Esophagus (tissue), 2 donors: ENCODE data around the gene PRIMA1. TPM values are rescaled to one million over a fixed set of nuclear protein-coding genes. Genes with fewer than 3 reads are reported as not detected.

ENCODE experiments used
- H3K27ac ChIP-seq, 2 donors: one replicate each; pipeline ENCODE4 v1.5.1; 2013; ENCODE audit warnings: low read depth in 2 of 2, mild to moderate bottlenecking in 2 of 2, inconsistent platforms in 1 of 2, low read length in 1 of 2, moderate library complexity in 1 of 2
- H3K27me3 ChIP-seq, 2 donors: one replicate each; pipeline ENCODE4 v1.6.1; 2013; ENCODE audit warnings: low read length in 2 of 2, control low read depth in 1 of 2, mild to moderate bottlenecking in 1 of 2; ENCODE audit not compliant: insufficient read depth in 2 of 2, control insufficient read depth in 1 of 2
- H3K36me3 ChIP-seq, 2 donors: one replicate each; pipeline ENCODE4 v1.6.1; 2013; ENCODE audit warnings: low read length in 1 of 2; ENCODE audit not compliant: control insufficient read depth in 2 of 2, insufficient read depth in 2 of 2
- H3K4me1 ChIP-seq, 2 donors: one replicate each; pipeline ENCODE4 v1.6.1; 2013; ENCODE audit warnings: low read length in 1 of 2; ENCODE audit not compliant: control insufficient read depth in 2 of 2, insufficient read depth in 2 of 2
- H3K4me3 ChIP-seq, 2 donors: one replicate each; pipeline ENCODE4 v1.5.1; 2013; ENCODE audit warnings: low read length in 2 of 2, mild to moderate bottlenecking in 2 of 2, low read depth in 1 of 2, moderate library complexity in 1 of 2
- H3K9me3 ChIP-seq, 2 donors: one replicate each; pipeline ENCODE4 v1.6.1; 2013; ENCODE audit warnings: mild to moderate bottlenecking in 2 of 2, low read depth in 1 of 2, low read length in 1 of 2, moderate library complexity in 1 of 2; ENCODE audit not compliant: control insufficient read depth in 2 of 2, insufficient read depth in 1 of 2
- WGBS, 2 donors: extraction: QIAGEN DNeasy Blood & Tissue Kit; methylation state at CpG; one replicate each; pipeline ENCODE4 v1.1.7; 2013; 5-methylcytosine and 5-hydroxymethylcytosine counted together
- polyA plus RNA-seq, 2 donors: library from polyadenylated mRNA; stranded (reverse); fragments of 200-250 nt; gene quantifications; one replicate each; pipeline ENCODE4 v1.2.3, GENCODE V29; 2013
- donor health status: healthy with polysubstance abuse.
- donor health status: Bipolar disorder and iron deficiency.

PRIMA1 gene
- polyA plus RNA-seq, 2 donors, result 1.7 to 2.9 TPM

DNA sequence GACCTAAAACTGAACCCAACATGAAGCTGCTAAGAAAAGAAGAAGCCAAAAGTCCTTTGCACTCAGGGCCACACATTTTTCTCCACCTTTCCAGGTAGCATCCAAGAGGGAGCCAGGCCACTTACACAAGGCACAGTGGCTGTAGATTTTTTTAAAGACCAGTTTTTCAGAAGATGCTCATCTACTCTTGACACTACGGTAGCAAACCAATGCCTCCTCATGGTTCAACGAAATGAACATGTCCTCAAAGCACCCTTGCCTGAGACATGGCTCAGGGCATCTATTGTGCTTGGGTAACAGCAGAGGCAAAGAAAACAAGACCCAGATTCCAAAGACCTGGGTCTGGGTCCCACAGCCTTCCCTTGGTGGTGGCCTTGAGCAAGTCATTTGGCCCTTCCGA is 22.3 kb downstream of the PRIMA1 start:
- H3K4me1 ChIP-seq, result no peaks in the 10 kb centered on the region

DNA sequence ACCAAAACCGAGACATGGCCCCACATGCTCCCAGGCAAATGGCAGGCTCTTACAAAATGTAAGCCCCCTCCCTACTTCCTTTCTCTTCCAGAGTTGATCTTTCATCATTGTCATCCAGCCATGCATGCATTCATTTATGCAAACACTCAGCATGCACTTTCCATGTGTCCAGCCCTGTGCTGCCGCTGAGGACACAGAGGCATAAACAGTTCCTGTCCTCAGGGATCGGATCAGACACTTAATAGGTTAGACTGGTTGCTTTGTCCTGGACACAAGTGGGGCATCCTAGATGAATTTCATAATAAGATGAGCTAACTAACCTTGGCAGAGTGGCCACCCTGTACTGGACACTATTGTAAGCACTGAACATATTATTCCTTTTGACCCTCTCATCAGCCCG is 23.1 kb downstream of the PRIMA1 start:
- Histone ChIP-seq H3K4me1 (no peaks in the 10 kb centered on the region), H3K27me3 (no peaks in the 10 kb centered on the region), H3K9me3 (no peaks in the 10 kb centered on the region), H3K36me3 (peaks cover 0 to 4% of the 10 kb centered on the region in 2 donors), H3K27ac (peak overlapping the region in 1 of 2 donors; percentile 43), H3K4me3 (no peak overlapping the region)
- 57 to 61% methylated on average over 4 of the region's 4 CpGs for WGBS, 2 donors

More for the DNA sequence above, 22.3 kb downstream of the PRIMA1 start:
- Histone ChIP-seq H3K9me3 (no peaks in the 10 kb centered on the region), H3K27me3 (no peaks in the 10 kb centered on the region), H3K27ac (no peak overlapping the region), H3K4me3 (no peak overlapping the region), H3K36me3 (peaks cover 0 to 4% of the 10 kb centered on the region in 2 donors)
- 58 to 64% methylated on average over 3 of the region's 3 CpGs for WGBS, 2 donors

DNA sequence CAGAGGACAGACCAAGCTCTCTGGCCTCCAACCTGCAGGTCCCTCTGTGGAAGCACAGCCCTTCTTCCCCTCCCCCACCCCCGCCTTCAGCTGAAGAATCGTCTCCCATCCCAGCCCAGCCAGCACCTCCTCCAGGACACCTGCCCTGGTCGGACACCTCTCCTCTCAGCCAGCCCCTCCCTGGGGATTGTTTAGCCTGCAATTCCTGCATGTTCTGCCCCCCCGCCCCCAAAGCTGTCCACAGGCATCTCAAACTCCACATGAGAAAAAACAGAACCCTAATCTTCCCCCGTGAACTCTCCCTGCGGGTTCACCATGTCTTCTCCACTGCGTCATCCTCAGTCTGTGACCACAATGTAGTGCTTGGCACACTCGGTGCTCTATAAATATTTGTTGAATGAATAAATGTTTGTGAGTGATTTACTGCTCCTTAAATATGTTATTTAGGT is 24.1 kb downstream of the PRIMA1 start:
- Histone ChIP-seq H3K9me3 (no peaks in the 10 kb centered on the region), H3K4me1 (no peaks in the 10 kb centered on the region), H3K27ac (peak overlapping the region; percentile 27 to 48), H3K4me3 (no peak overlapping the region), H3K27me3 (no peaks in the 10 kb centered on the region), H3K36me3 (no peaks in the 10 kb centered on the region)
- WGBS, 2 donors, result 44 to 61% methylated on average over 8 of the region's 8 CpGs

DNA sequence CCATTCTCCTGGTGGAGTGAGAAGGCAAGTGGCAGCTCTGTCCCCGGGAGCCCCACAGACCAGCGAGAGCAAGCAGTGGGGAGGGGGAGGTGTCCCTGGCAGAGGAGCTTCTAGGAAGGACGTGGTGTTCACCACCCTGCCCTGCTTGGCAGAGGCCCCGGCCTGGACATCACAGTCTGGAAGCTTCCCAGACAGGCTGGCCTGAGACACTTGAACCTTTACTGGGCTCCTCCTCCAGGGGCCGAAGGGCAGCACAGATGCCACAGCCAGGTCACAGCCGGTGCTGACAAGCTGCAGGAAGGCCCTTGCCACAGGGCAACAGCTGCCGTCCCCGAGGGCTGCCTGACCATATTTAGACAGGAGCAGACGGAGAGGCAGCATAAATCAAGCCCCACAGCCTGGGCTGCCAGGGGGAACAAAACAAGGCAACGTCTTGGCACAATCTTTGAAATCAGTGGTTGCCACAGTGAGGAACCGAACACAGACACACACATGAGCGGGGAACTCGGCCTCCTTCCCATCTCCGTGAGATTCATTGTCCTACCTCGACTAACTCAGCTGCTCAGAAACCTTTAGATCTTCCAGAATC is 28.5 kb downstream of the PRIMA1 start:
- no peaks in the 10 kb centered on the region for H3K27me3 ChIP-seq
- no peaks in the 10 kb centered on the region for H3K9me3 ChIP-seq
- H3K4me3 ChIP-seq, result no peak overlapping the region
- peak overlapping the region; percentile 61 to 66 for H3K27ac ChIP-seq
- WGBS, 2 donors, result 24 to 25% methylated on average over 15 of the region's 15 CpGs
- H3K4me1 ChIP-seq, result no peaks in the 10 kb centered on the region
- no peaks in the 10 kb centered on the region for H3K36me3 ChIP-seq

DNA sequence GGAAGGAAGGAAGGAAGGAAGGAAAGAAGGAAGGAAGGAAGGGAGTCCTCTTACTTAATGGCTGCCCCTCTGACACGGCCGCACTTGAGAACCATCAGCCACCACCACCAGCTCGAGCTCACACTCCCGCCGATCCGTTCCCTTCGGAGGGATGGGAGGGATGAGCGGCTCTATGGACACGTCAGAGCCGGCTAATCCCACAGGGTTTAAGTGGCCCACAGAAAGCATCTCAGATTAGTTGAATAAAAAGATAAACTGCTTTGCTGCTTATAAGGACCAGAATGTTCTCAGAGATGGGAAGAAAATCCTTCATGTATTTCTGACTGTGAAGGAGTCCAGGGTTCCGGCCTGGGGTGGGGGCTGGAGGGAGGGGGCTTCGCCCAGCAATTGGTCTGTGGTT is 31.1 kb downstream of the PRIMA1 start:
- no peaks in the 10 kb centered on the region for H3K9me3 ChIP-seq
- H3K4me1 ChIP-seq, result no peaks in the 10 kb centered on the region
- no peaks in the 10 kb centered on the region for H3K27me3 ChIP-seq
- H3K36me3 ChIP-seq, result no peaks in the 10 kb centered on the region
- H3K27ac ChIP-seq, result peak overlapping the region in 1 of 2 donors; percentile 29
- no peak overlapping the region for H3K4me3 ChIP-seq
- WGBS, 2 donors, result 80% methylated on average over 12 of the region's 12 CpGs

DNA sequence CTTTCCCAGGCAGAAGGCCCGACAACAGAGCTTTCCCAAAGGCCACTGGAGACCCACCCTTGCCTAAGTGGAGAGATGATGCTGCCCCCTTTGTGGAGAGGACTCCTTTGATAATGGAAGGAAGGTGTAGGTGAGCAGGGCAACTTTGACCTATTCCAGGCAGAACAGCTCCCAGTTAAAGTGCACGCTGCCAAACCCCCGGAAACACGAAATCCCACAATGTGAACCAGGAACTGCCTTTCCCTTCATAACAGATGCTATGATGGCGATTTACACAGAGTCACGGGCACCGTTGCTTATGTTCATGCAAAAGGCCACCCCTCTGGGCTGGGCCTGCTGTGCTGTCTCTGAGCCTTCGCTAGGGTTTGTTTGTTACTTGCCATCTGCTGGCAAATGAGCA is 34.6 kb downstream of the PRIMA1 start:
- H3K9me3 ChIP-seq, result no peaks in the 10 kb centered on the region
- H3K4me3 ChIP-seq, result no peak overlapping the region
- WGBS, 2 donors, result 89 to 93% methylated on average over 8 of the region's 8 CpGs
- H3K27me3 ChIP-seq, result no peaks in the 10 kb centered on the region
- no peaks in the 10 kb centered on the region for H3K36me3 ChIP-seq
- H3K27ac ChIP-seq, result no peak overlapping the region
- no peaks in the 10 kb centered on the region for H3K4me1 ChIP-seq

DNA sequence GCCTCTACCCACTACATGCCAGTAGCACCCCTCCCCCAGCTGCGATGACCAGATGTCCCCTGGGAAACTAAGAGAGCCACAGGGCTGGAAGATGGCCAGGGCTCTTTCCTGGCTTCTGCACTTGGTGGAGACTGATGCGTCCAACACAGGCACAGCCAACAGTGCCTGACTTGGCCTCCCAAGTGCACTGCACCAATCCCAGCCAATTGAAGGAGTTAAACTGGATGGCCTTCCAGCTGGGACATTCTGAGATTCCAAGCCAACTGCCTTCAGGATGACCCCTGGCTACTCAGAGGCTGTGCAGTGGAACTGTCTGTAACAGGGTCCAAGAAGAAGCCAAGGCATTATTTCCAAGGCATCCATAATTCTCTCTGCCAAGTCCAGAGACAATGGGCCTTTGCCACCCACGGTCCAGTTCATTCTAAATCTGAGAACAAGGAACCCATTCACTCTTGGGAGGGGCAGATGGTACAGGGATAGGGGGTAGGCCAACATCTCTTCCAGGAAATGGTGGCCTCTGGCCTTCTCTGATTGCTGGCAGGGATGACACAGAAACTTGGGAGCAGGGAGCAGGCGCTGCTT is 35.2 kb downstream of the PRIMA1 start:
- H3K27ac ChIP-seq, result no peak overlapping the region
- no peaks in the 10 kb centered on the region for H3K27me3 ChIP-seq
- H3K9me3 ChIP-seq, result no peaks in the 10 kb centered on the region
- H3K4me3 ChIP-seq, result no peak overlapping the region
- no peaks in the 10 kb centered on the region for H3K36me3 ChIP-seq
- WGBS, 2 donors, result 54 to 68% methylated on average over 4 of the region's 4 CpGs
- no peaks in the 10 kb centered on the region for H3K4me1 ChIP-seq

DNA sequence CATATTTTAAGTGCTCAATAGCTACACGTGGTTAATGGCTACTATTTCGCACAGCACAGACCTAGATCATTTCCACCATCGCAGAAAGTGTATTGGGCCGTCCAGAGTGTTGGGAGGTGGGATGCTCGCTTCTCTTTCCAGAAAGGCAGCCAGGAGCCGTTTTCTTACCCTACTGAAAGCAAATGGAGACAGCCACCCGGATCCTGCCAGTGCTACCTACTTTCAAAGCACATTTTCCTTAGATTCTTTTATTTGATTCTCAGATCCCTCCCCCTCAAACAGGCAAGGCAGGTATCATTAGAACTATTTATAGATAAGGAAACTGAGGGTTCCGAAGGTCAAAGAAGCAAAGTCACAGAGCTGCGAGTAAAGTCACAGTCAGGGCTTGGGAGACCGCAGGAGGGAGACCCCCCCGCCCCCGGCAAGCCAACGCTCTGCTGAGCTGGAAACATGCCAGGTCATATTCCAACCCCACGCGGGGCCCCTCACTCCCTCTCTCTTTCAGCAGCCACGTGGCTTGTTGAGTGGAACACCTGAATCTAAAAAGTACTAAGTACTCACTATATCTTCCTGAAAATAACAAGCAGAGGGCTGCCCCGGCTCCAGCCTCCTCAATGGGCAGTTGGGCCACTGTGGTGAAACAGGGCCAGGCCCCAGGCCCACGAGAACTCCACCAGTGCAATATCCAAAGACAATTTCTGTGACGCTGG is 36.2 kb downstream of the PRIMA1 start:
- H3K27me3 ChIP-seq, result no peaks in the 10 kb centered on the region
- no peaks in the 10 kb centered on the region for H3K4me1 ChIP-seq
- no peak overlapping the region for H3K27ac ChIP-seq
- H3K36me3 ChIP-seq, result no peaks in the 10 kb centered on the region
- WGBS, 2 donors, result 62 to 69% methylated on average over 19 of the region's 19 CpGs
- H3K4me3 ChIP-seq, result no peak overlapping the region
- H3K9me3 ChIP-seq, result no peaks in the 10 kb centered on the region

DNA sequence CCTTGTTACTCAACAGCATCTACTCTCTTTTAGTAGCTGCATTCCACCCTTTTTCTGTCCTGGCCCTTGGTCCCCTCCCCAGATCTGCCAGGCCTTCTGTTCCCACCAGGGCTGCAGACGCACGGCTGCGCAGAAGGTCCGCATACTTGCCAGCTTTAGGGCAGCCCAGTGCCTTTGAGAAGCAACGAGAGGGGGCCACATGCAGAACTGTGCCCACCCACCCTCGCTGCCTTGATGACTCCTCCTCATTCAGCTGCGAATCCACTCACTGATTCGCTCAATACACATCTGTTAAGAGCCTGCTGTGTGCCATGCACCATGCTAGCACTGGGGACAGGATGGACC is 39.2 kb downstream of the PRIMA1 start:
- no peaks in the 10 kb centered on the region for H3K36me3 ChIP-seq
- no peaks in the 10 kb centered on the region for H3K27me3 ChIP-seq
- H3K4me3 ChIP-seq, result no peak overlapping the region
- no peaks in the 10 kb centered on the region for H3K9me3 ChIP-seq
- H3K4me1 ChIP-seq, result no peaks in the 10 kb centered on the region
- WGBS, 2 donors, result 89 to 92% methylated on average over 8 of the region's 8 CpGs
- H3K27ac ChIP-seq, result no peak overlapping the region
